Measurements from ENCODE around the gene MPL. TPM values are rescaled to one million over a fixed set of nuclear protein-coding genes. Genes with fewer than 3 reads are reported as not detected.

MPL gene
- total and polyA plus RNA-seq, 2 experiments from 2014 or later = 0.16 TPM; not detected in 1

DNA sequence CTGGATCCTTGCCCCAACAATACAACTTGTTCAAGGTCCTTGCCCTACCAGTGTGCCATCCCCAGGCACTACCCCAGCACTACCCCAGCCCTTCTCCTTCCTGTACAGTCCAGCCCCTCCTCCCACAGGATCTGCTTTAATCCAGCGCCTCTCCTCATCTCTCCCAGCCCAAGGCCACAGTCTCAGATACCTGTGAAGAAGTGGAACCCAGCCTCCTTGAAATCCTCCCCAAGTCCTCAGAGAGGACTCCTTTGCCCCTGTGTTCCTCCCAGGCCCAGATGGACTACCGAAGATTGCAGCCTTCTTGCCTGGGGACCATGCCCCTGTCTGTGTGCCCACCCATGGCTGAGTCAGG is 14.7 kb downstream of the MPL start:
- Histone ChIP-seq H3K36me3 (replicated peaks; ENCODE audit: insufficient read depth, low read depth) (no peaks in the 10 kb centered on the region), H3K79me2 (no peaks in the 10 kb centered on the region), H3K4me1 (ENCODE audit: insufficient read depth) (peaks cover 17% of the 10 kb centered on the region), H3K9me2 (replicated peaks; ENCODE audit: insufficient read depth) (no peaks in the 10 kb centered on the region), H3K9me3 (ENCODE audit: low read depth) (no peaks in the 10 kb centered on the region), H3K4me3 (no peak overlapping the region), H3K27me3 (no peaks in the 10 kb centered on the region), H3K27ac (no peak overlapping the region), H3K4me2 (no peak overlapping the region), H2AFZ (no peak overlapping the region), H4K20me1 (ENCODE audit: insufficient read depth, poor library complexity, severe bottlenecking) (no peaks in the 10 kb centered on the region)
- WGBS (ENCODE audit: low lambda C conversion rate, missing lambda C conversion rate) = 93% methylated on average over 2 of the region's 2 CpGs
- no peak for TF ChIP-seq EZH2 (IDR thresholded peaks at IDR 0.05; ENCODE audit: borderline replicate concordance)
- TF ChIP-seq, protein P1, sequence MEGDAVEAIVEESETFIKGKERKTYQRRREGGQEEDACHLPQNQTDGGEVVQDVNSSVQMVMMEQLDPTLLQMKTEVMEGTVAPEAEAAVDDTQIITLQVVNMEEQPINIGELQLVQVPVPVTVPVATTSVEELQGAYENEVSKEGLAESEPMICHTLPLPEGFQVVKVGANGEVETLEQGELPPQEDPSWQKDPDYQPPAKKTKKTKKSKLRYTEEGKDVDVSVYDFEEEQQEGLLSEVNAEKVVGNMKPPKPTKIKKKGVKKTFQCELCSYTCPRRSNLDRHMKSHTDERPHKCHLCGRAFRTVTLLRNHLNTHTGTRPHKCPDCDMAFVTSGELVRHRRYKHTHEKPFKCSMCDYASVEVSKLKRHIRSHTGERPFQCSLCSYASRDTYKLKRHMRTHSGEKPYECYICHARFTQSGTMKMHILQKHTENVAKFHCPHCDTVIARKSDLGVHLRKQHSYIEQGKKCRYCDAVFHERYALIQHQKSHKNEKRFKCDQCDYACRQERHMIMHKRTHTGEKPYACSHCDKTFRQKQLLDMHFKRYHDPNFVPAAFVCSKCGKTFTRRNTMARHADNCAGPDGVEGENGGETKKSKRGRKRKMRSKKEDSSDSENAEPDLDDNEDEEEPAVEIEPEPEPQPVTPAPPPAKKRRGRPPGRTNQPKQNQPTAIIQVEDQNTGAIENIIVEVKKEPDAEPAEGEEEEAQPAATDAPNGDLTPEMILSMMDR (IDR thresholded peaks at IDR 0.05; ENCODE audit: poor library complexity) = no peak
- no peak for TF ChIP-seq EZH2phosphoT487 (IDR thresholded peaks at IDR 0.05; ENCODE audit: low read depth, severe bottlenecking, unreplicated experiment)
- DNase-seq (ENCODE audit: low spot score) = no peak

DNA sequence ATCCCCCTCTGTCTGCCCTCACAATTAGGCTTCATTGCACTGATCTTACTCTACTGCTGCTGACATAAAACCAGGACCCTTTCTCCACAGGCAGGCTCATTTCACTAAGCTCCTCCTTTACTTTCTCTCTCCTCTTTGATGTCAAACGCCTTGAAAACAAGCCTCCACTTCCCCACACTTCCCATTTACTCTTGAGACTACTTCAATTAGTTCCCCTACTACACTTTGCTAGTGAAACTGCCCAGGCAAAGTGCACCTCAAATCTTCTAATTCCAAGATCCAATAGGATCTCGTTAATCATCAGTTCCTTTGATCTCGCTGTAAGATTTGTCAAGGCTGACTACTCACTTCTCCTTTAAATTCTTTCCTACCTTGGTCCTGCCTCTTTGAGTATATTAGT is 15.3 kb downstream of the MPL start:
- no peaks in the 10 kb centered on the region for H3K9me2 ChIP-seq (replicated peaks; ENCODE audit: insufficient read depth)
- H3K36me3 ChIP-seq (replicated peaks; ENCODE audit: insufficient read depth, low read depth) = no peaks in the 10 kb centered on the region
- H2AFZ ChIP-seq = no peak overlapping the region
- H3K4me1 ChIP-seq (ENCODE audit: insufficient read depth) = peaks cover 17% of the 10 kb centered on the region
- no peaks in the 10 kb centered on the region for H4K20me1 ChIP-seq (ENCODE audit: insufficient read depth, poor library complexity, severe bottlenecking)
- H3K27me3 ChIP-seq = no peaks in the 10 kb centered on the region
- WGBS (ENCODE audit: low lambda C conversion rate, missing lambda C conversion rate) = 52% methylated on average over 3 of the region's 3 CpGs
- no peak for DNase-seq (ENCODE audit: low spot score)
- no peak overlapping the region for H3K27ac ChIP-seq
- no peak overlapping the region for H3K4me2 ChIP-seq
- H3K9me3 ChIP-seq (ENCODE audit: low read depth) = no peaks in the 10 kb centered on the region
- H3K79me2 ChIP-seq = no peaks in the 10 kb centered on the region
- no peak overlapping the region for H3K4me3 ChIP-seq
- TF ChIP-seq EZH2phosphoT487 (IDR thresholded peaks at IDR 0.05; ENCODE audit: low read depth, severe bottlenecking, unreplicated experiment) = no peak
- TF ChIP-seq, protein P1 (IDR thresholded peaks at IDR 0.05; ENCODE audit: poor library complexity) = no peak
- TF ChIP-seq EZH2 (IDR thresholded peaks at IDR 0.05; ENCODE audit: borderline replicate concordance) = no peak

DNA sequence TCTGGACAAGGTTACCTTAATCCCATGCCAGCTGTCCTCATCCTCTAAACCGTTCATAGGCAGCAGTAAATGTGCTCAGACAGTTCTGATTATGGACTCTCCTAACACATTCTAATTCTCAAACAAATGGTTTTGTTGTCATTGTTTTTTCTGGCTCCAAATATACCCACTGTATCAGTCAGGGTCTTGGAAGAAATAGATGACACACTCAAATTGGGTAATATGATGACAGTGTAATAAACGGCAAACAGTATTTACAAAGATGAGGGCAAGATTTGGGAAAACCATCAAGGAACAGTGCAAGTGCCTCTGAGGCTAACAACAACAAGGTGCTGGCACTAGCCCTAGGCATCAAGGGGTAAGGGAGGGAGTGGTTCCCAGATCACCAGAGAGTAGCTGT is 16.9 kb downstream of the MPL start:
- TF ChIP-seq EZH2phosphoT487 (IDR thresholded peaks at IDR 0.05; ENCODE audit: low read depth, severe bottlenecking, unreplicated experiment) = no peak
- TF ChIP-seq, protein P1 (IDR thresholded peaks at IDR 0.05; ENCODE audit: poor library complexity) = no peak
- TF ChIP-seq EZH2 (IDR thresholded peaks at IDR 0.05; ENCODE audit: borderline replicate concordance) = no peak
- H3K36me3 ChIP-seq (replicated peaks; ENCODE audit: insufficient read depth, low read depth) = no peaks in the 10 kb centered on the region
- H3K9me3 ChIP-seq (ENCODE audit: low read depth) = no peaks in the 10 kb centered on the region
- H3K27me3 ChIP-seq = no peaks in the 10 kb centered on the region
- no peaks in the 10 kb centered on the region for H3K79me2 ChIP-seq
- no peaks in the 10 kb centered on the region for H3K9me2 ChIP-seq (replicated peaks; ENCODE audit: insufficient read depth)
- H3K4me3 ChIP-seq = no peak overlapping the region
- peaks cover 9% of the 10 kb centered on the region for H3K4me1 ChIP-seq (ENCODE audit: insufficient read depth)
- H3K4me2 ChIP-seq = no peak overlapping the region
- no peak for DNase-seq (ENCODE audit: low spot score)
- no peak overlapping the region for H3K27ac ChIP-seq
- H4K20me1 ChIP-seq (ENCODE audit: insufficient read depth, poor library complexity, severe bottlenecking) = no peaks in the 10 kb centered on the region
- no peak overlapping the region for H2AFZ ChIP-seq
- 83% methylated on average over 2 of the region's 2 CpGs for WGBS (ENCODE audit: low lambda C conversion rate, missing lambda C conversion rate)

DNA sequence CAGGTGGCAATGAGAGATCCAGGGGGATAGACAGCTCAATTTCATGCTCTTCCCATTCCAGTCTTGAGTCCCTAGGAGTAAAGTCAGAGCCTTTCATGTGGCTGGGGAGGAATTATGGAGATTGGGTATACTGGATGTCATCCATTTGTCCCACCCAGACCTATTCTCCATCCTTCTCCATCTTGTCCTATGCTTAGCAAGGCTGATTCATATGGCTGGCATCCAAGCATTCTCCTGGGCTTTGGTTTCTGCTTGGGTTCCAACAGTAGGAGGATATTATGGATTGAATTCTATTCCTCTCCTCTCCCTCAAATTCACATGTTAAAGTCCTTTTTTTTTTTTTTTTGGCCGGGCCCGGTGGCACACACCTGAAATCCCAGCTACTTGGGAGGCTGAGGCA is 17.3 kb downstream of the MPL start:
- no peaks in the 10 kb centered on the region for H3K9me3 ChIP-seq (ENCODE audit: low read depth)

More for the DNA sequence above, 17.3 kb downstream of the MPL start:
- DNase-seq (ENCODE audit: low spot score) = no peak
- TF ChIP-seq, protein P1 (IDR thresholded peaks at IDR 0.05; ENCODE audit: poor library complexity) = no peak
- no peak for TF ChIP-seq EZH2 (IDR thresholded peaks at IDR 0.05; ENCODE audit: borderline replicate concordance)
- no peak for TF ChIP-seq EZH2phosphoT487 (IDR thresholded peaks at IDR 0.05; ENCODE audit: low read depth, severe bottlenecking, unreplicated experiment)
- no peaks in the 10 kb centered on the region for H3K36me3 ChIP-seq (replicated peaks; ENCODE audit: insufficient read depth, low read depth)
- H4K20me1 ChIP-seq (ENCODE audit: insufficient read depth, poor library complexity, severe bottlenecking) = no peaks in the 10 kb centered on the region
- H3K4me3 ChIP-seq = no peak overlapping the region
- H3K4me1 ChIP-seq (ENCODE audit: insufficient read depth) = peaks cover 5% of the 10 kb centered on the region
- no peaks in the 10 kb centered on the region for H3K79me2 ChIP-seq
- no peaks in the 10 kb centered on the region for H3K9me2 ChIP-seq (replicated peaks; ENCODE audit: insufficient read depth)
- no peak overlapping the region for H3K4me2 ChIP-seq
- no peak overlapping the region for H2AFZ ChIP-seq
- H3K27ac ChIP-seq = no peak overlapping the region
- no peaks in the 10 kb centered on the region for H3K27me3 ChIP-seq
- WGBS (ENCODE audit: low lambda C conversion rate, missing lambda C conversion rate) = 100% methylated on average over 2 of the region's 2 CpGs

Data from hepatocyte (in vitro differentiated cells).